IMR-90 (cell line): Measurements from ENCODE around the gene ZNRD2. TPM values are rescaled to one million over a fixed set of nuclear protein-coding genes. Genes with fewer than 3 reads are reported as not detected.

Experiments used
- ATAC-seq: fragments of 200-7000 bp; cut with Tn5 transposase; 2 replicates; pipeline ENCODE4 v1.9.1; 2020; ENCODE audit warnings: low read depth, mild to moderate bottlenecking, moderate library complexity
- BruUV-seq: library from RNA; stranded (reverse); fragments of 400-500 nt; replicated peaks from 2 replicates; lab custom pipeline; 2021; lab: Mats Ljungman, UMichigan
- CTCF ChIA-PET: fragments of 300-600 bp; formaldehyde crosslinking; extraction: SDS; loops from one replicate; lab custom pipeline; 2021; ENCODE audit warnings: antibody characterized with exemption; lab: Yijun Ruan, JAX
- POLR2A ChIA-PET: fragments of 300-600 bp; sonication (Branson Sonifier 250); formaldehyde crosslinking; loops from one replicate; lab custom pipeline; 2022; ENCODE audit warnings: antibody characterized with exemption; ENCODE audit not compliant: unreplicated experiment; lab: Charles Lee
- DNase-seq: peaks from one replicate; pipeline ENCODE4 v3.0.0; 2013
- H2AFZ ChIP-seq: replicated peaks from 2 replicates; pipeline ENCODE3; 2013; ENCODE audit warnings: low read length, mild to moderate bottlenecking; ENCODE audit not compliant: poor library complexity
- H2AK5ac ChIP-seq: 2 replicates; pipeline ENCODE4 v1.6.1; 2013; ENCODE audit warnings: low read depth, low read length, inconsistent platforms
- H2AK9ac ChIP-seq: replicated peaks from 2 replicates; pipeline ENCODE3; 2013; ENCODE audit warnings: mild to moderate bottlenecking, low read depth, low read length, moderate library complexity; ENCODE audit not compliant: poor library complexity
- H2BK120ac ChIP-seq: 2 replicates; pipeline ENCODE4 v1.6.1; 2013; ENCODE audit warnings: low read depth, low read length, inconsistent platforms
- H2BK15ac ChIP-seq: 3 replicates; pipeline ENCODE4 v1.6.1; 2013; ENCODE audit warnings: low read depth, low read length, inconsistent platforms
- H2BK20ac ChIP-seq: 2 replicates; pipeline ENCODE4 v1.6.1; 2013; ENCODE audit warnings: low read depth, mild to moderate bottlenecking, inconsistent platforms, low read length, moderate library complexity
- H2BK5ac ChIP-seq: 2 replicates; pipeline ENCODE4 v1.6.1; 2013; ENCODE audit warnings: mild to moderate bottlenecking, low read depth, low read length, inconsistent platforms; ENCODE audit not compliant: poor library complexity, severe bottlenecking
- H3K14ac ChIP-seq: replicated peaks from 2 replicates; pipeline ENCODE4 v1.6.1; 2013; ENCODE audit warnings: low read depth, low read length, inconsistent platforms
- H3K18ac ChIP-seq: 2 replicates; pipeline ENCODE4 v1.6.1; 2013; ENCODE audit warnings: low read depth, low read length, control low read depth
- H3K23ac ChIP-seq: 2 replicates; pipeline ENCODE4 v1.6.1; 2013; ENCODE audit warnings: low read depth, low read length, inconsistent platforms
- H3K27ac ChIP-seq: 2 replicates; pipeline ENCODE4 v1.5.1; 2013; ENCODE audit warnings: mild to moderate bottlenecking, control low read depth, low read length; ENCODE audit not compliant: insufficient read depth
- H3K27me3 ChIP-seq: 2 replicates; pipeline ENCODE4 v1.6.1; 2013; ENCODE audit warnings: low read length; ENCODE audit not compliant: control insufficient read depth, insufficient read depth
- H3K36me3 ChIP-seq: 2 replicates; pipeline ENCODE4 v1.6.1; 2013; ENCODE audit warnings: low read length, mixed read lengths; ENCODE audit not compliant: control insufficient read depth, insufficient read depth
- H3K4ac ChIP-seq: 2 replicates; pipeline ENCODE4 v1.6.1; 2013; ENCODE audit warnings: low read depth, low read length, inconsistent platforms
- H3K4me1 ChIP-seq: 2 replicates; pipeline ENCODE4 v1.6.1; 2013; ENCODE audit warnings: low read length, mixed read lengths; ENCODE audit not compliant: control insufficient read depth, insufficient read depth
- H3K4me2 ChIP-seq: 2 replicates; pipeline ENCODE4 v1.6.1; 2013; ENCODE audit warnings: low read depth, mild to moderate bottlenecking, control low read depth, low read length, moderate library complexity
- H3K4me3 ChIP-seq: 2 replicates; pipeline ENCODE4 v1.5.1; 2013; ENCODE audit warnings: low read depth, mild to moderate bottlenecking, control low read depth, low read length, moderate library complexity; ENCODE audit not compliant: insufficient read depth
- H3K56ac ChIP-seq: 2 replicates; pipeline ENCODE4 v1.6.1; 2013; ENCODE audit warnings: low read length, inconsistent platforms; ENCODE audit not compliant: insufficient read depth; ENCODE audit errors: extremely low read depth
- H3K79me1 ChIP-seq, 2 experiments: 2 replicates each; pipeline ENCODE4 v1.6.1; 2013; ENCODE audit warnings: low read length in 2 of 2, inconsistent platforms in 1 of 2, low read depth in 1 of 2
- H3K9ac ChIP-seq: 2 replicates; pipeline ENCODE4 v1.6.1; 2013; ENCODE audit warnings: low read depth, low read length, control low read depth
- H3K9me1 ChIP-seq: 2 replicates; pipeline ENCODE4 v1.6.1; 2013; ENCODE audit warnings: low read length, inconsistent platforms; ENCODE audit not compliant: insufficient read depth
- H3K9me3 ChIP-seq: 2 replicates; pipeline ENCODE4 v1.6.1; 2013; ENCODE audit warnings: low read length; ENCODE audit not compliant: control insufficient read depth, insufficient read depth
- H4K20me1 ChIP-seq: 2 replicates; pipeline ENCODE4 v1.6.1; 2013; ENCODE audit warnings: low read length, inconsistent platforms; ENCODE audit not compliant: insufficient read depth
- H4K5ac ChIP-seq: 2 replicates; pipeline ENCODE4 v1.6.1; 2013; ENCODE audit warnings: mild to moderate bottlenecking, low read depth, low read length, control low read depth
- H4K8ac ChIP-seq, 2 experiments: 2 replicates each; pipeline ENCODE4 v1.6.1; 2013; ENCODE audit warnings: low read depth in 2 of 2, low read length in 2 of 2, control low read depth in 1 of 2, inconsistent platforms in 1 of 2
- H4K91ac ChIP-seq: 2 replicates; pipeline ENCODE4 v1.6.1; 2013; ENCODE audit warnings: low read depth, low read length, inconsistent platforms; ENCODE audit not compliant: insufficient read depth
- NFE2L2 ChIP-seq: fragments of 150-350 bp; IDR thresholded peaks from 2 replicates; pipeline ENCODE4 v1.6.1; 2016; ENCODE audit warnings: low read depth, mild to moderate bottlenecking, low read length
- POLR2A ChIP-seq: IDR thresholded peaks from 2 replicates; pipeline ENCODE4 v1.6.1; 2012; ENCODE audit warnings: mild to moderate bottlenecking, low read depth, low read length
- WGBS, 2 experiments: methylation state at CpG; one replicate each; pipeline versions ENCODE4 v1.1.5 to v1.1.7; 2013; ENCODE audit warnings: missing lambda C conversion rate in 2 of 2; ENCODE audit not compliant: insufficient read length in 1 of 2; ENCODE audit errors: extremely low coverage in 2 of 2; 5-methylcytosine and 5-hydroxymethylcytosine counted together
- dilution Hi-C: fragments of 300-500 bp; cut with HindIII; formaldehyde crosslinking; loops from one replicate; pipeline ENCODE4 v1.14.3; 2018; ENCODE audit warnings: low sequenced_read_pairs; ENCODE audit not compliant: unreplicated experiment
- in situ Hi-C: fragments of 300-500 bp; cut with MboI; formaldehyde crosslinking; loops from 3 replicates; pipeline ENCODE4 v1.14.3; 2019; ENCODE audit warnings: low sequenced_read_pairs, inconsistent platforms, mixed read lengths
- intact Hi-C: fragments of 100-400 bp; cut with micrococcal nuclease; formaldehyde crosslinking; loops from 2 replicates; pipeline ENCODE4 v1.10.0; 2022
- polyA plus RNA-seq, 3 experiments: library from polyadenylated mRNA; depleted of rRNA; stranded (reverse); fragments of >200 nt; gene quantifications; 2 replicates each; pipeline ENCODE4 v1.2.3, GENCODE V29; 2012; ENCODE audit warnings: low replicate concordance in 1 of 3
- total RNA-seq: library from RNA; depleted of rRNA; stranded (reverse); fragments of >200 nt; gene quantifications from 2 replicates; pipeline ENCODE4 v1.2.3, GENCODE V29; 2012

The ZNRD2 gene
- total and polyA plus RNA-seq, 2 of the 4 experiments (the other 2 are of a cell fraction): 75.6 to 90.3 TPM

DNA sequence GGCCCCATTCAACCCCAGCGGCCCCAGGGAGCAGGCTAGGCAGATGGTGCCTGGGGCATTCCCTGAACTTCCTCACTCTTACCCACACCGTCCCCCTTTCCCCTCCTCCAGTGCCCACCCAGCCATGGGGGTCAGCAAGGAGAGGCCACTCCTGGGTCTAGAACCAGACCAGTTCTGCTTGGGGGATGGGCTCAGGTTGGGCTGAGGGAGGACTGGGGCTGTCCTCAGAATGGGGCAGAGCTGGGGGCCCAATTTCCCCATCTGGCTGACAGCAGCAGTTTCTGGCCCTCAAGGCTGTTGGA lies 33.0 kb upstream of the ZNRD2 start:
- ATAC-seq: no peak
- no peaks in the 10 kb centered on the region for H3K27me3 ChIP-seq
- H3K56ac ChIP-seq: no peak overlapping the region
- no peaks in the 10 kb centered on the region for H3K9me3 ChIP-seq
- dilution Hi-C loops: no loop called here
- H3K4me1 ChIP-seq: peaks cover 5% of the 10 kb centered on the region; the same call in 1 of the 2 replicates
- peaks cover 0 to 25% of the 10 kb centered on the region in 2 experiments for H3K79me1 ChIP-seq
- no peak overlapping the region for H4K91ac ChIP-seq
- H2BK20ac ChIP-seq: no peak overlapping the region
- no peak overlapping the region for H3K4me3 ChIP-seq
- no peak for TF ChIP-seq NFE2L2
- TF ChIP-seq POLR2A: no peak
- ChIA-PET POLR2A (no interaction called here), CTCF (no interaction called here)
- no peak overlapping the region for H2BK5ac ChIP-seq
- H3K9ac ChIP-seq: no peak overlapping the region
- H3K23ac ChIP-seq: no peak overlapping the region
- intact Hi-C loops: no loop called here
- H2AK9ac ChIP-seq: peak overlapping the region; percentile 72
- no peak for DNase-seq
- in situ Hi-C loops: no loop called here
- no peak overlapping the region for H3K4me2 ChIP-seq
- no peak overlapping the region for H2BK120ac ChIP-seq
- H4K20me1 ChIP-seq: peaks cover 20% of the 10 kb centered on the region
- no TSS peak for BruUV-seq
- H3K9me1 ChIP-seq: peaks cover 8% of the 10 kb centered on the region; the same call in 1 of the 2 replicates
- H3K14ac ChIP-seq: no peak overlapping the region
- WGBS, 2 experiments: 100% methylated on average over 1 of the region's 2 CpGs; no CpG with 5 or more reads in 1 of the 2 experiments
- no peak overlapping the region for H3K18ac ChIP-seq
- H2AK5ac ChIP-seq: no peak overlapping the region
- H3K4ac ChIP-seq: no peak overlapping the region
- H2AFZ ChIP-seq: peak overlapping the region; percentile 37
- H4K8ac ChIP-seq: no peak overlapping the region
- H4K5ac ChIP-seq: no peak overlapping the region
- no peak overlapping the region for H3K27ac ChIP-seq
- no peak overlapping the region for H2BK15ac ChIP-seq
- H3K36me3 ChIP-seq: peaks cover 58% of the 10 kb centered on the region
